ENCODE results near the gene EDDM3A.

Gene EDDM3A

GRCh38 chr14:20790464-20791116 lies 44.9 kb downstream of the EDDM3A start:
- no peak for DNase-seq

GRCh38 chr14:20791187-20791586 lies 45.5 kb downstream of the EDDM3A start:
- DNase-seq: no peak

GRCh38 chr14:20791597-20791996 lies 45.9 kb downstream of the EDDM3A start:
- DNase-seq: no peak

GRCh38 chr14:20792556-20792955 lies 46.9 kb downstream of the EDDM3A start:
- DNase-seq: no peak

GRCh38 chr14:20794644-20795369 lies 49.1 kb downstream of the EDDM3A start:
- DNase-seq: no peak

GRCh38 chr14:20797164-20797563 lies 51.5 kb downstream of the EDDM3A start:
- DNase-seq: no peak
